MM.1S (cell line): Measurements from ENCODE around the gene GBX1.

Experiments
- DNase-seq: peaks from one replicate; pipeline ENCODE4 v3.0.0-alpha.2; 2015
- H2AFZ ChIP-seq: fragments of 300-600 bp; sonication (generic); 2 replicates; pipeline ENCODE4 v1.6.0; 2016; ENCODE audit warnings: antibody characterized with exemption, low read length
- H3F3A ChIP-seq: fragments of 300-600 bp; sonication (generic); 2 replicates; pipeline ENCODE4 v1.6.1; 2016; ENCODE audit warnings: mild to moderate bottlenecking, antibody characterized with exemption, low read length, moderate library complexity, mixed read lengths; ENCODE audit not compliant: insufficient read depth
- H3K27ac ChIP-seq: fragments of 300-600 bp; sonication (generic); 2 replicates; pipeline ENCODE4 v1.5.1; 2016; ENCODE audit warnings: mild to moderate bottlenecking, low read length
- H3K27me3 ChIP-seq: fragments of 300-600 bp; sonication (generic); replicated peaks from 2 replicates; pipeline ENCODE4 v1.6.0; 2016; ENCODE audit warnings: low read length; ENCODE audit not compliant: insufficient read depth
- H3K36me3 ChIP-seq: fragments of 300-600 bp; sonication (generic); replicated peaks from 2 replicates; pipeline ENCODE4 v1.6.1; 2016; ENCODE audit warnings: mild to moderate bottlenecking, low read length, mixed read lengths; ENCODE audit not compliant: insufficient read depth
- H3K4me1 ChIP-seq: fragments of 300-600 bp; sonication (generic); 2 replicates; pipeline ENCODE4 v1.6.1; 2016; ENCODE audit warnings: low read length, mixed read lengths
- H3K4me2 ChIP-seq: fragments of 300-600 bp; sonication (generic); 2 replicates; pipeline ENCODE4 v1.6.0; 2016; ENCODE audit warnings: low read depth, low read length
- H3K4me3 ChIP-seq: fragments of 300-600 bp; sonication (generic); 2 replicates; pipeline ENCODE4 v1.5.1; 2016; ENCODE audit warnings: low read length, mixed read lengths
- H3K79me2 ChIP-seq: fragments of 300-600 bp; sonication (generic); 2 replicates; pipeline ENCODE4 v1.6.1; 2016; ENCODE audit warnings: mixed run types, low read length, mixed read lengths
- H3K9ac ChIP-seq: fragments of 300-600 bp; sonication (generic); 2 replicates; pipeline ENCODE4 v1.6.1; 2016; ENCODE audit warnings: low read length, mixed read lengths
- H3K9me2 ChIP-seq: fragments of 300-600 bp; sonication (generic); replicated peaks from 2 replicates; pipeline ENCODE4 v1.6.1; 2016; ENCODE audit warnings: mild to moderate bottlenecking, low read length, mixed read lengths; ENCODE audit not compliant: insufficient read depth
- H3K9me3 ChIP-seq: fragments of 300-600 bp; sonication (generic); replicated peaks from 2 replicates; pipeline ENCODE4 v1.6.1; 2016; ENCODE audit warnings: mild to moderate bottlenecking, low read length, mixed read lengths; ENCODE audit not compliant: insufficient read depth
- H4K20me1 ChIP-seq: fragments of 300-600 bp; sonication (generic); 2 replicates; pipeline ENCODE4 v1.6.1; 2016; ENCODE audit warnings: mild to moderate bottlenecking, low read length, moderate library complexity, mixed read lengths; ENCODE audit not compliant: insufficient read depth
- CTCF ChIP-seq: fragments of 300-600 bp; sonication (generic); IDR thresholded peaks from 2 replicates; pipeline ENCODE4 v1.5.1; 2016; ENCODE audit warnings: antibody characterized with exemption, low read length, mixed read lengths
- EZH2 ChIP-seq: fragments of 300-600 bp; sonication (generic); optimal IDR thresholded peaks from 2 replicates; pipeline ENCODE3; 2017; ENCODE audit warnings: low read depth, mild to moderate bottlenecking, antibody characterized with exemption, low read length, mixed read lengths
- EZH2phosphoT487 ChIP-seq: fragments of 300-600 bp; sonication (generic); IDR thresholded peaks from 2 replicates; pipeline ENCODE4 v1.6.1; 2018; ENCODE audit warnings: antibody characterized with exemption, low read length

Gene GBX1

GRCh38 chr7:151152643-151153513, 14.6 kb downstream of the GBX1 start:
- Histone ChIP-seq H3K9me2 (no peaks in the 10 kb centered on the region), H3K36me3 (no peaks in the 10 kb centered on the region), H3K27ac (no peak overlapping the region), H3K9ac (no peak overlapping the region), H3K4me1 (no peaks in the 10 kb centered on the region), H2AFZ (no peak overlapping the region), H3F3A (no peaks in the 10 kb centered on the region), H3K4me3 (no peak overlapping the region), H3K4me2 (no peak overlapping the region), H4K20me1 (no peaks in the 10 kb centered on the region), H3K27me3 (no peaks in the 10 kb centered on the region), H3K9me3 (no peaks in the 10 kb centered on the region), H3K79me2 (no peaks in the 10 kb centered on the region)
- DNase-seq, result no peak
- no peak for TF ChIP-seq CTCF
- no peak for TF ChIP-seq EZH2
- no peak for TF ChIP-seq EZH2phosphoT487

DNA sequence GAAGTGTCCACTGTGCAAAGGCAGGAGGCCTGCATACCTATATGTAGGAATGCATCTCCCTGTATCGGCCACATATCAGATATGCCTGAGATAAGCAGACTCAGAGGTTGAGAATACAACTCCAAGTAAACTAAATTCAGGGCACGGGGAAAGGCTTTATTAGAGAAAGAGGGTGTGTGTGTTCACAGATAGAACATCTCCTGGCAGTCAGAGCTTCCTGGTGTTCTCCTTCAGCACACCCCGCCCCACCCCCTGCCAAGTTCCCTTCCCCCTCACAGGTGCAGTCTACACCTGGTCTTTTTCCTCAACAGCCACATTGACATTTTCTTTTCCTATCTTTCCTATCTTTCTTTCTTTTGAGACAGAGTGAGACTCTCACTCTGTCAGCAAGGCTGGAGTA, 17.1 kb downstream of the GBX1 start:
- Histone ChIP-seq H3K4me1 (no peaks in the 10 kb centered on the region), H3F3A (no peaks in the 10 kb centered on the region), H3K79me2 (no peaks in the 10 kb centered on the region), H3K4me3 (no peak overlapping the region), H3K27me3 (no peaks in the 10 kb centered on the region), H4K20me1 (no peaks in the 10 kb centered on the region), H3K4me2 (no peak overlapping the region), H3K9me3 (no peaks in the 10 kb centered on the region), H3K27ac (no peak overlapping the region), H3K36me3 (no peaks in the 10 kb centered on the region), H3K9me2 (no peaks in the 10 kb centered on the region), H2AFZ (no peak overlapping the region), H3K9ac (no peak overlapping the region)
- DNase-seq, result no peak
- no peak for TF ChIP-seq EZH2
- TF ChIP-seq EZH2phosphoT487, result no peak
- TF ChIP-seq CTCF, result no peak

DNA sequence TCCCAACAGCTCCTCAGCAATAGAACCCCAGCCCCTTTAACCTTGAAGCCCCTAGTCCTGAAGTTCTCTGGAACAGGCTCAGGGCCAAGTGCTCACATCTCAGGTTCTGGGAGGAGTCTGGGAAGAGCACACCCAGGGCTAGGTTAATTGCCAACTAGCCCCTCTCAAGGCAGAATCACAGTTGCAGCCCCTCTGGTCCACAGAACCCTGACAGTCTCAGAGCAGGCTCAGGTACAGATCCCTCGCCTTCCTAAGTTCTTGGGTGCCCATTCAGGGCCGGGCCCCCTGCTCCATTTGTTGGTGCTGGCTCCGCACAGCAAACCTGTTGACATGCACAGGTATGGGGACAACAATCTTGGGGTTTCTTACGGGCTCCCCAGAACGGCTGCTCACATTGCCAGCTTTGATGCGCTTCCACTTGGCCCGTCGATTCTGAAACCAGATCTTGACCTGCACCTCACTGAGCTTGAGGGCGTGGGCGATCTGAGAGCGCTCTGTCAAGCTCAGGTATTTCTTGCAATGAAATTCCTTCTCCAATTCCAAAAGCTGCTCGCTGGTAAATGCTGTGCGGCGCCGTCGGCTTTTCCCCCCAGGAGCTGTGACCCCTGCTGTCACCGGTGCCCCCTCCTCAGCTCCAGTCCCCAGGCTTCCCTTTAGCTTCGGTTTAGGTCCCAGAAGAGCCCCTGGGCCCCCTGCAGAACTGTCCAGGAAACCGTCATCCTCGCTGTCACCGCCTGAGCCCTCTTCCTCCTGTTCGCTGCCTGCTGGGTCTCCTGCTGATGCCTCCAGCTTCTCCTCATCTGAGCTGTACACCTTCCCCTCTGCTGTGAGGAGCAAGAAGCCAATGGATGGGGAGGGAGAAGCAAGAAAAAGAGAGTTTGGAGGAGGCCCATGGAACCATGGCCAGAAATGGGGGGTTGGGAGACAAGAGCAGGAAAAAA, 18.9 kb downstream of the GBX1 start:
- H3K27me3 ChIP-seq, result no peaks in the 10 kb centered on the region
- no peaks in the 10 kb centered on the region for H3K79me2 ChIP-seq
- H3K9me3 ChIP-seq, result no peaks in the 10 kb centered on the region
- TF ChIP-seq EZH2phosphoT487, result no peak
- TF ChIP-seq CTCF, result no peak
- TF ChIP-seq EZH2, result no peak
- H4K20me1 ChIP-seq, result no peaks in the 10 kb centered on the region
- no peaks in the 10 kb centered on the region for H3F3A ChIP-seq
- DNase-seq, result no peak
- no peak overlapping the region for H3K27ac ChIP-seq
- no peaks in the 10 kb centered on the region for H3K36me3 ChIP-seq
- H2AFZ ChIP-seq, result no peak overlapping the region
- H3K4me1 ChIP-seq, result no peaks in the 10 kb centered on the region
- H3K9me2 ChIP-seq, result no peaks in the 10 kb centered on the region
- H3K9ac ChIP-seq, result no peak overlapping the region
- no peak overlapping the region for H3K4me2 ChIP-seq
- no peak overlapping the region for H3K4me3 ChIP-seq
